RPMI8226 (cell line): ENCODE data around the gene RIMBP2.

Experiments used
- DNase-seq: peaks from one replicate; pipeline ENCODE4 v3.0.0-alpha.2; 2015

The RIMBP2 gene

GRCh38 chr12:130525384-130526172 is 190.5 kb downstream of the RIMBP2 start:
- DNase-seq, result no peak

- no peak for DNase-seq
Measured at GRCh38 chr12:130524759-130525158, 191.3 kb downstream of the RIMBP2 start.

- DNase-seq, result no peak
Measured at GRCh38 chr12:130523863-130524614, 192.1 kb downstream of the RIMBP2 start.

DNA sequence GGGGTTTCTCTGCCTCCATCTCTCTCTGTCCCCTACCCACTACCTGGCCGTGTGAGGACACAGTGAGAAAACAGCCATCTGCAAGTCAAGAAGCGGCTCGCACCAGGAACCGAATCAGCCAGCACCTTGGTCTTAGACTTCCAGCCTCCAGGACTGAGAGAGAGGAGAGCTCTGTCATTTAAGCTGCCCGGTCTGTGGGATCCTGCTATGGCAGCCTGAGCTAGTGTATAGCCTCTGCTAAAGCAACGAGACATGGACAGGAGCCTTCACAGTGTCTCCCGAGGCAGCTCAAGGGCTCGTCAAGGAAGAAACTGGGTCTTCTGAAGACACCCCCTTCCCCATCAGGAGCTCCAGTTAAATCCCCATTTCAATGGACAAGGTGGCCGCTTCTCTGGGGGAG is 192.9 kb downstream of the RIMBP2 start:
- no peak for DNase-seq

- no peak for DNase-seq
Measured at GRCh38 chr12:130522244-130522834, 193.8 kb downstream of the RIMBP2 start.

DNA sequence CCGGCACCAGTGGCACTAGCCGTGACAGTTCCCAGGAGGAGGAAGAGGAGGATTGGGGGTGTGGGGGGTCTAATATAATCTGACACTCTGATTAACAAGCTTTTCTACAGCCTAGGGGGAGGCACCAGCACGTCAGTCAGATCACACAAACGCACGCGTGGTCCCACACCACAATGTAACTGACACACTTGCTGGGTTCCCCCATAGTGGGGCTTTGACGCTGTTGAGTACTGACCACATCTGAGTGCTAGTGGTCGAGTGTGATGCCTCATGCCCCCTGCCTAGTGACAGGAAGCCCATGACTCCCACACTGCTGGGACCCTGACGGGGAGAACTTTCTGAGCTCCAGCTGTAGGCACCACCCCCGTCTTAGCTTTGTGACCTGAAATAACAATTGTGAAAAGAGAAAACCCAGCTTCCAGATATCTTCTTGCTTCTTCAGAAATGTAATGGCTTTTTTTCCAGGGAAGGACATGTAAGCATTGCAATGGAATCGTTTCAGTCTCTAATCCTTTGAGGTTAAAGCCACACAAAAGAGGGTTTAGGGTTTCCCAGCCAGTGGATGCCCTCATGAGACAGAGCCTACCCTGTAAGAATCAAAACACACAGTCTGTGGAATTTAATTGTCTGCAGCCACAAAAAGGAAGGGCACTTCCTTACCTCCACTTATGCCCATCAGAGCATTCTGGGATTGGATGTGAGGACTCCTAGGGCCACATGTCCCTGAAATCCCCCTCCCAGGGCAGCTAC is 194.5 kb downstream of the RIMBP2 start:
- no peak for DNase-seq

DNA sequence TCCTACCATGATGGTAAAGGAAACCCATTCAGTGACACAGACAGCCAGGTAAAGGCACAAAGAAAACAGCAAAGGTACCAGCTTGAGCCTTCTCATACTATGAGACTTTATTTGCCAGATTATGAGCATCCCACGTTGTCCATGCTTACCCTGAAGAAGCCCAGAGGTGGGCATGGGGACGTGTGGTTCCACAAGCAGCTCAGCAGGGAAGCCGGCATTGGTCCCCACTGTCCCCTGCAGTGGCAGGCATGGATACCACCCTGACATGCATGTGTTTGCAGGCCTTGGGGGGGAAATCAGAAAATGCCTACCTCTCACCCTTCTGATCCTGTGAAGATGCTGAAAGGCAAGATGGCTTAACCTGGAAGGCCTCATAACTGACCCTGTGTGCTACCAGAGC is 195.3 kb downstream of the RIMBP2 start:
- DNase-seq, result no peak

- DNase-seq, result no peak
Measured at GRCh38 chr12:130517588-130517987, 198.5 kb downstream of the RIMBP2 start.

GRCh38 chr12:130514149-130514551 is 201.9 kb downstream of the RIMBP2 start:
- no peak for DNase-seq

- DNase-seq, result no peak
Measured at GRCh38 chr12:130513556-130513955, 202.5 kb downstream of the RIMBP2 start.

DNA sequence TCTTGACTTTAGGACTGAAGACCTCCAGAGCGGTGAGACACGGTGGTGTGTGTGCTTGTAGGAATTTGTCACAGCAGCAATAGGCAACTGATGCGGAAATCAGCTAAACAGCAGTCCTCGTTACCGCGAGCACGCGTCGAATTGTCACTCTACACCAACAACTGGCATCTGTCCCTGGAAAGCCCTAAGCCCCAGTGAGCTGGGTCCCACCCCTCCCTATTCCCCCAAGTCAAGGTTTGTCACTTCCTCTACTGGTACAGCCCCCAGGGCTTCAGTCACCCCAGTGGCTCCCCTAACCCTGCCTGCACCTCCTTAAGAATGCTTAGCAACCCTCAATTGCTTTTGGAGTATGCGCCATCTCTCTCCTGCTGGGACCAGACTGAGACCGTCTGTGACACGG is 204.8 kb downstream of the RIMBP2 start:
- DNase-seq, result no peak

DNA sequence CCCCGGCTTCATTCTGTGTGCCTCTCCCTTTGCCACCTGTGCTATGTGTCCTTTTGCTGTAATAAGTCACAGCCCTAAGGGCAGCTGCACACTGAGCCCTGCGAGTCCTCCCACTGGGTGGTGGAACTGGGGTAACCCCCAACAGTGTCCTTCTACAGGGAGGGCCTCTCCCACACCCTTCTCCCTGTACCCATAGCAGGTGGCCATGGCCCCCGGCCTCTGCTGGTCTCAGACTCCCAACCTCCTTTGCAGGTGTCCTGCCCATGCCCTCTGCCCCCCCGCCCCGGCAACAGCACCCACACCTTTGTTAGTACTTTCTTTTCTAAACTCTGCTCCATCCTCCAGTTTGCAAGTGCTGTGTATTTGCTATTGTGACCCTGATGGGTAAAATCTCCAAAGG is 206.6 kb downstream of the RIMBP2 start:
- DNase-seq, result no peak

DNA sequence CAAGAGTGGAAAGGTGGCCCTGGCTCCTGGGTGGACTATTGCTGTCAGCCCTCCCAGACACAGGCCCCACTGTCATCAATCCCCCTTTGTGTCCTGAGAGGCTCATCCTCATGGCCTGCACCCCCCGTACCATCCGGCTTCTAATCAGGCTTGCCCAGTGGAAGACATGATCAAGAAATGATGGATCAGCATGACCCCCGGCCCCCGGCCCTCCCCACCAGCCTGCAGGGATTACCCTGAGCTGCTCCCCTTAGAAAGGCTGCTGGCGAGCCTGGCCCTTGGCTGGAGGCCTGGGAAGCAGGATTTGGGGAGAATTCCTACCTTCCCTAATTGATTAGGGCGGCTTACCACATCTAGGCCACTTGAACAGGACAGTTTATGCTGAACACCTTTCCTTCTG is 207.3 kb downstream of the RIMBP2 start:
- no peak for DNase-seq

GRCh38 chr12:130508318-130508717 is 207.8 kb downstream of the RIMBP2 start:
- no peak for DNase-seq

DNA sequence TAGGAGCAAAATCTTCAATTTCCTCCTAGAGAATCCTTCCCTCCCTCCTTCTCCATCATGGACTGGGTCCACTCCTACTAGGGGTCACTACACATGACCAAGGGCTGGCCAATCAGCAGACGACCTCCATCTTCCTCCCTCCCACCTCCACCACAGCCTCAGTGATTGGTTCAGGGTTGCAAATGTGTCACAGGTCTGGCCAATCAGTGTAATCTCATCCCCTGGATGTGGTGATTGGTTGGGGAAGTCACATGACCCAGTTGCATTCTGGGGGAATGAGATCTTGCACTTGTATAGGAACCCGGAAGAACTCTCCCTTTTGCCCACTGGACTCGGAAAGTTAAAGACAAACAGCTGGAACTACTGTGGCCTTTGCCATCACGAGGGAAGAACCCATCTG is 209.3 kb downstream of the RIMBP2 start:
- DNase-seq, result no peak

DNA sequence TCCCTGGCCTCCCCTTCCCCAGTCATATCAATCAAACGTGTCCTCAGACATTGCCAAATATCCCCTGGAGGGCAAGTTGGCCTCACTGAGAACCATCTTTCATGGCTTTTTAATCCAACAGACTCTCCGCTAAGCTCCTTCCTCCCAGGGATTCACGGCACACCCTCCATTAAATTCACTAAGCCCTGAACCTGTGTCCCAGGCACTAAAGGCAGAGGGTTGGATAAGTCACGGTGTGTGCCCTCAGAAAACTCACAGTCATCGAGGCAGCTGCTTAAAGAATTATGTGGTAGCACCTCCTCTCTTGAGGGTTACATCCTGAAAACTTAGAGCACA is 211.3 kb downstream of the RIMBP2 start:
- DNase-seq, result no peak

- DNase-seq, result no peak
Measured at GRCh38 chr12:130504110-130504839, 211.8 kb downstream of the RIMBP2 start.

GRCh38 chr12:130501821-130502220 is 214.3 kb downstream of the RIMBP2 start:
- DNase-seq, result no peak

GRCh38 chr12:130500835-130501330 is 215.2 kb downstream of the RIMBP2 start:
- no peak for DNase-seq

DNA sequence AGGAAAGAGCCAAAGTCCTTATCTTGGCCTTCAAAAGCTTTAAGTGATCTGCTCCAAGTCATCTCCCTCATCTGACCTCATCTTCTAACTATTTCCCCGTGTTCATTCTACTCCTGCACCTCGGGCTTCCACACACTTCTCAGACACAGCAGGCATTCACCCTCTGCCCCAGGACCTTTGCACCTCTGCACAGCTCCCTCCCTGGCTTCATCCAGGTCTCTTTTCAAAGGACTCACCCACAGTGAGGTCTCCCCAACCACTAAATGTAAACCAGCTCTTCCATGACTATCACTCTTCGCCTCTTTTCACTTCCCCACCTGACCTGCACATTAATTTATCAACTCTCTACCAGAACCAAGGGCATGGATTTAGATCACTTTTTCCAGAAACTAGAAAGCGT is 216.6 kb downstream of the RIMBP2 start:
- no peak for DNase-seq

DNA sequence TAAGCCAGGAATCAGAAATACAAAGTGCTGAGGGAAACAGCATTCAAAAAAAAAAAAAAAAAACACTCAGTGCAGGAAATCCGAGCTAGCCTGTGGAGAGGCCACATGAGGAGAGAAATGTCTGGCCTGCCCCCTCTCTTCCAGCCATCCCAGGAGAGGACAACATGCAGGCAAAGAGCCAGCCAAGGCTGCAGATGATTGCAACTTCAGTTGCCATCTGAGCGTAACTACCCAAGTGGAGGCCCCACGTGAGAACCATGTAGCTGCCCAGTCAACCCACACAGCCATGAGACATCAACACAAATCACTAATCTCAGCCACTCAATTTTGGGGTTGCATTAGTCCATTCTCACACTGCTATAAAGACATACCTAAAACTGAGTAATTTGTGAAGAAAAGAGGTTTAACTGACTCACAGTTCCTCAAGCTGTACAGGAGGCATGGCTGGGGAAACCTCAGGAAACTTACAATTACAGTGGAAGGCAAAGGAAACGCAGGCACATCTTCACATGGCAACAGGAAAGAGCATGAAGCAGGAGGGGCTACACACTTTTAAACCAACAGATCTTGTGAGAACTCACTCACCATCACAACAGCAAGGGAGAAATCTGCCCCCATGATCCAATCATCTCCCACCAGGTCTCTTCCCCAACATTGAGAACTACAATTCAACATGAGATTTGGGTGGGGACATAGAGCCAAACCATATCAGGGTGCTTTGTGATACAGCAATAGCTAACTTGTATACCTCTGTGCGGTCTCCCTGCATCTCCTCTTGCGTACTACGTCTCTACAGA is 217.3 kb downstream of the RIMBP2 start:
- DNase-seq, result no peak

- DNase-seq, result no peak
Measured at GRCh38 chr12:130497991-130498390, 218.1 kb downstream of the RIMBP2 start.
